Common myeloid progenitor, CD34-positive (primary cell): ENCODE measurements around the gene ZC3H6. TPM values are rescaled to one million over a fixed set of nuclear protein-coding genes. Genes with fewer than 3 reads are reported as not detected.

ENCODE experiments used
- CTCF ChIA-PET: fragments of 350-600 bp; sonication (Branson Sonifier 250); formaldehyde crosslinking; loops from one replicate; lab custom pipeline; 2021; ENCODE audit warnings: antibody characterized with exemption; lab: Charles Lee
- POLR2A ChIA-PET: fragments of 350-600 bp; sonication (Branson Sonifier 250); formaldehyde crosslinking; loops from one replicate; lab custom pipeline; 2021; ENCODE audit warnings: antibody characterized with exemption; lab: Charles Lee
- DNase-seq, 3 donors: peaks; one replicate each; pipeline versions ENCODE4 v3.0.0 to v3.0.0-alpha.2; 2013
- H3K27ac ChIP-seq, 2 experiments: 1 replicate in 1 of 2; 2 replicates in 1 of 2; pipeline ENCODE4 v1.7.0; 2013; ENCODE audit warnings: inconsistent platforms in 2 of 2, low read length in 2 of 2, mild to moderate bottlenecking in 2 of 2, low read depth in 1 of 2, moderate library complexity in 1 of 2; ENCODE audit not compliant: severe bottlenecking in 2 of 2, insufficient read depth in 1 of 2, poor library complexity in 1 of 2
- H3K27me3 ChIP-seq, 5 experiments: replicated peaks in 2 of 5; 1 replicate in 3 of 5; 2 replicates in 2 of 5; pipeline versions ENCODE4 v1.6.1 to v1.7.0; 2013; ENCODE audit warnings: low read length in 4 of 5, mild to moderate bottlenecking in 2 of 5, moderate library complexity in 2 of 5, inconsistent platforms in 1 of 5; ENCODE audit not compliant: insufficient read depth in 5 of 5, control insufficient read depth in 4 of 5
- H3K36me3 ChIP-seq, 4 experiments: 1 replicate in 2 of 4; 2 replicates in 2 of 4; pipeline versions ENCODE4 v1.6.1 to v1.7.0; 2013; ENCODE audit warnings: low read length in 3 of 4, control low read depth in 1 of 4, mild to moderate bottlenecking in 1 of 4; ENCODE audit not compliant: control insufficient read depth in 4 of 4, insufficient read depth in 4 of 4
- H3K4me1 ChIP-seq, 4 experiments: 1 replicate in 3 of 4; 2 replicates in 1 of 4; pipeline versions ENCODE4 v1.6.1 to v1.7.1; 2013; ENCODE audit warnings: low read length in 3 of 4, mild to moderate bottlenecking in 3 of 4, control low read depth in 1 of 4, inconsistent platforms in 1 of 4, moderate library complexity in 1 of 4; ENCODE audit not compliant: control insufficient read depth in 4 of 4, insufficient read depth in 4 of 4; ENCODE audit errors: control extremely low read depth in 1 of 4
- H3K4me3 ChIP-seq, 7 experiments: 1 replicate in 4 of 7; 2 replicates in 3 of 7; pipeline versions ENCODE4 v1.5.1 to v1.7.0; 2013; ENCODE audit warnings: mild to moderate bottlenecking in 7 of 7, low read length in 6 of 7, moderate library complexity in 6 of 7, inconsistent platforms in 2 of 7, low read depth in 2 of 7, control low read depth in 1 of 7; ENCODE audit not compliant: insufficient read depth in 4 of 7, control insufficient read depth in 1 of 7; ENCODE audit errors: extremely low read depth in 1 of 7
- H3K9me3 ChIP-seq, 5 experiments: 1 replicate in 4 of 5; 2 replicates in 1 of 5; pipeline versions ENCODE4 v1.6.1 to v1.7.1; 2013; ENCODE audit warnings: low read length in 4 of 5, mild to moderate bottlenecking in 2 of 5, inconsistent platforms in 1 of 5, low read depth in 1 of 5, moderate library complexity in 1 of 5; ENCODE audit not compliant: control insufficient read depth in 4 of 5, insufficient read depth in 2 of 5; ENCODE audit errors: control extremely low read depth in 1 of 5
- WGBS: methylation state at CpG from one replicate; pipeline ENCODE4 v1.1.5; 2013; ENCODE audit not compliant: insufficient coverage; 5-methylcytosine and 5-hydroxymethylcytosine counted together
- polyA plus RNA-seq: library from polyadenylated mRNA; unstranded; fragments of 120-200 nt; gene quantifications from one replicate; pipeline ENCODE4 v1.2.1, GENCODE V29; 2013

Gene ZC3H6
- polyA plus RNA-seq = 6.8 TPM

GRCh38 chr2:112275311-112275886 lies at the start of gene ZC3H6:
ZC3H6 (plus strand) TSS chr2:112275597; CDS start chr2:112275995, 398 bp downstream.
- whole genome bisulfite sequencing = 0% methylated on average over 59 of the region's 60 CpGs
- POLR2A ChIA-PET = interaction anchor here (0.6 to 1.0 kb wide), 5 partner anchors 9 to 214 kb away, joined by 3 to 4 read pairs (median 3); partner anchors contain the start of gene ZC3H8

GRCh38 chr2:112229348-112229747 lies 46.0 kb upstream of the ZC3H6 start:
- H3K36me3 ChIP-seq = peaks cover 9 to 20% (median 18%) of the 10 kb centered on the region in 4 experiments
- no peaks in the 10 kb centered on the region for H3K4me1 ChIP-seq
- H3K27ac ChIP-seq = no peak overlapping the region
- POLR2A ChIA-PET = no interaction called here
- no peaks in the 10 kb centered on the region for H3K9me3 ChIP-seq
- CTCF ChIA-PET = interaction anchor here (0.7 kb wide), 1 partner anchor 13 kb away, joined by 3 read pairs; no protein-coding TSS in a partner anchor
- H3K4me3 ChIP-seq = no peak overlapping the region
- no peaks in the 10 kb centered on the region for H3K27me3 ChIP-seq
- no peak for DNase-seq

More at GRCh38 chr2:112275311-112275886, at the start of gene ZC3H6:
- Histone ChIP-seq H3K27ac (peak within 1 kb of the TSS; percentile 99 to 100), H3K36me3 (no peaks in the 10 kb centered on the region), H3K9me3 (no peaks in the 10 kb centered on the region), H3K4me3 (peak within 1 kb of the TSS; percentile 86 to 95 (median 92)), H3K27me3 (no peaks in the 10 kb centered on the region), H3K4me1 (peaks cover 0 to 12% (median 6%) of the 10 kb centered on the region in 4 experiments)
- CTCF ChIA-PET = interaction anchor here (1.1 kb wide), 1 partner anchor 20 kb away, joined by 5 read pairs; no protein-coding TSS in a partner anchor
- peak; percentile 99 for DNase-seq

- POLR2A ChIA-PET = no interaction called here
- Histone ChIP-seq H3K36me3 (peaks cover 8 to 24% (median 14%) of the 10 kb centered on the region in 4 experiments), H3K4me1 (no peaks in the 10 kb centered on the region), H3K4me3 (no peak overlapping the region), H3K9me3 (no peaks in the 10 kb centered on the region), H3K27ac (no peak overlapping the region), H3K27me3 (no peaks in the 10 kb centered on the region)
- WGBS = no CpG with 5 or more reads among the region's 3 CpGs
- no peak for DNase-seq
- CTCF ChIA-PET = no interaction called here
Measured at GRCh38 chr2:112230371-112230770, 45.0 kb upstream of the ZC3H6 start.

GRCh38 chr2:112239862-112240261 lies 35.5 kb upstream of the ZC3H6 start:
- H3K27me3 ChIP-seq = no peaks in the 10 kb centered on the region
- no peak overlapping the region for H3K4me3 ChIP-seq
- H3K36me3 ChIP-seq = peaks cover 12 to 28% (median 22%) of the 10 kb centered on the region in 4 experiments
- H3K9me3 ChIP-seq = no peaks in the 10 kb centered on the region
- no peaks in the 10 kb centered on the region for H3K4me1 ChIP-seq
- whole genome bisulfite sequencing = 92% methylated on average over 1 of the region's 1 CpG
- ChIA-PET POLR2A (no interaction called here), CTCF (no interaction called here)
- H3K27ac ChIP-seq = no peak overlapping the region
- no peak for DNase-seq

- Histone ChIP-seq H3K27ac (no peak overlapping the region), H3K36me3 (peaks cover 21 to 37% (median 24%) of the 10 kb centered on the region in 4 experiments), H3K9me3 (peaks cover 0 to 6% (median 0%) of the 10 kb centered on the region in 5 experiments), H3K4me3 (no peak overlapping the region), H3K27me3 (no peaks in the 10 kb centered on the region), H3K4me1 (no peaks in the 10 kb centered on the region)
- ChIA-PET POLR2A (no interaction called here), CTCF (interaction anchor here (0.8 to 3.1 kb wide), 6 partner anchors 9 to 21 kb away, joined by 3 to 7 read pairs (median 4); partner anchors contain the start of gene ZC3H8)
- DNase-seq = no peak
- 100% methylated on average over 1 of the region's 3 CpGs for WGBS
Measured at GRCh38 chr2:112242384-112242783, 33.0 kb upstream of the ZC3H6 start.

- Histone ChIP-seq H3K4me1 (no peaks in the 10 kb centered on the region), H3K4me3 (no peak overlapping the region), H3K36me3 (peaks cover 21 to 45% (median 27%) of the 10 kb centered on the region in 4 experiments), H3K27me3 (no peaks in the 10 kb centered on the region), H3K27ac (no peak overlapping the region), H3K9me3 (peaks cover 0 to 6% (median 0%) of the 10 kb centered on the region in 5 experiments)
- no peak for DNase-seq
- CTCF ChIA-PET = interaction anchor here (0.8 to 3.1 kb wide), 5 partner anchors 8 to 22 kb away, joined by 3 to 7 read pairs (median 3); partner anchors contain the start of gene ZC3H8
- WGBS = no CpG with 5 or more reads among the region's 4 CpGs
- POLR2A ChIA-PET = no interaction called here
Measured at GRCh38 chr2:112243233-112243632, 32.2 kb upstream of the ZC3H6 start.

- ChIA-PET CTCF (interaction anchor here (1.0 kb wide), 1 partner anchor 14 kb away, joined by 3 read pairs; no protein-coding TSS in a partner anchor), POLR2A (interaction anchor here (0.6 kb wide), 1 partner anchor 357 kb away, joined by 5 read pairs; no protein-coding TSS in a partner anchor)
- no peak for DNase-seq
- Histone ChIP-seq H3K4me1 (no peaks in the 10 kb centered on the region), H3K4me3 (no peak overlapping the region), H3K9me3 (peaks cover 0 to 6% (median 0%) of the 10 kb centered on the region in 5 experiments), H3K36me3 (peaks cover 22 to 57% (median 31%) of the 10 kb centered on the region in 4 experiments), H3K27me3 (no peaks in the 10 kb centered on the region), H3K27ac (no peak overlapping the region)
- no CpG with 5 or more reads among the region's 1 CpG for WGBS
Measured at GRCh38 chr2:112244854-112245253, 30.5 kb upstream of the ZC3H6 start.
